ENCODE measurements around the gene PCBP3. TPM values are rescaled to one million over a fixed set of nuclear protein-coding genes. Genes with fewer than 3 reads are reported as not detected.

The PCBP3 gene
- total RNA-seq, 1 donor from 2014 or later = 8.2 TPM

DNA sequence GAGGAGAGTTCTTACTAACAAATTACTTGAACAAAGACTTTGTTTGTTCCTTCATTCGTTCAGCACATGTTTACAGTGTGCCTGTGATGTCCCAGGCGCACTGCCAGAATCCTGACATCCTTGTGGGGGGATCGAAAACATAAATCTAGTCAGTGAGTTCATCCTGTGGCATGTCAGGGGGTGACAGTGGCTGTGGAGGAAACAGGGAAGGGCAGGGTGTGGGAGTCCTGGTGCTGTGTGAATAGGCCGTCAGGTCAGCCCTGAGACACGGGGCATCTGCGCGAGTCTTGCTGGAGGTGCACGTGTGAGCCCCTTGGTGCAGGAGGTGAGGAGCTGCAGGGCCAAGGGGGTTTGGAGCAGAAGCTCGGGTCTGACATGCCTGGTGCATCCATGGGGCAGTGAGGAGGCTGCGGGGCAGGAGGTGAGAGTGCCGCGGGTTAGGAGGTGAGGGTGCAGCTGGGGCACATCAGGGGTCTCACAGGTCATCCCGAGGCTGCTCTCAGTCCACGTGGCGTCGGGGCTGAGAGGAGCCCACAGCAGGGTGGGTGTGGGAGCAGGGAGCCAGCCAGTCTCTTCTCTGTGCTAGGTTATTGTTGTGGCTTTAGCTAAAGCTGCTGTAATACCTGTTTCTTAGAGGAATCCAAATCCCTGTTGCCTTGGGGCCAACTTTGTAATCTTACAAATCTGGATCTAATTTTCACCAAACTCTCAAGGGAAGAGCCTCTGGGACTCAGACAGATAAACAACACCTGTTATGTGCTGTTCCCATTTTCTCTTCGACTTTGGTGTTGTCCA is 93.4 kb downstream of the PCBP3 start:
- no peak for DNase-seq (ENCODE audit: low spot score)
- Mint-ChIP-seq H3K27me3 (ENCODE audit: insufficient read depth) (no peaks in the 10 kb centered on the region), H3K4me1 (ENCODE audit: low read depth) (peaks cover 2% of the 10 kb centered on the region), H3K36me3 (ENCODE audit: low read depth) (peaks cover 4% of the 10 kb centered on the region), H3K4me3 (no peak overlapping the region), H3K9me3 (no peaks in the 10 kb centered on the region), H3K27ac (no peak overlapping the region)
- intact Hi-C loops (cut with micrococcal nuclease) = no loop called here

DNA sequence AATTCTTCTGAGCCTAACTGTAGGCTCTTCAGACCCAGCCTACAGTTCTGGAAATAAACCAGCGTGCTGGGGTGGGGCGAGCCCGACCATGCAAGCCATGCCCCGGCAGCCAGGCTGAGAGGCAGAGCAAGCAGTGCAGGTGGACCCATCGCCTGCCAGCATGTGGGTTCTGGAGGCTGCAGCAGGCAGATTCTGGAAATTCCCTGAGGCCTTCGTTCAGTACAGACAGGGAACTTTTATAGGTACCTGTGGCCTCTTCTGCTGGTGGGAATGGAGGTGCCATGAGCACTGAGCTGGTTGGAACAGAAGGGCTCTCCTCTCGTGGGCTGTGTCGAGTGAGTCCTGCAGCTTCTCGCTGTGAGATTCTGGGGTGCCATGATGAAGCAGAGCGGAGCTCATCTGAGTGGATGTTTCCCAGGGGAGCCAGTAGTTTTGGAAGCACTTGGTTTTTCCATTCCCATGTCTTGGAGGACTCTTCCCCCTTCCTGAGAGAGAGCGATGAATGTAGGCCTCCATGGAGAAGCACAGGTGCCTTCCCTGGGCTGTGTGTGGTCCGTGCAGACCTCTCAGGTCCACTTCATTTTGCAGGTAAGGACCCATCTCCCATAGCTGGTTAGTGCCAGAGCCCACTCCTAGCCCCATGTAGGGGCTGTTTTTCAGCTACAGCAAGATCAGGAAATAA is 94.1 kb downstream of the PCBP3 start:
- Mint-ChIP-seq H3K9me3 (no peaks in the 10 kb centered on the region), H3K36me3 (ENCODE audit: low read depth) (peaks cover 4% of the 10 kb centered on the region), H3K4me1 (ENCODE audit: low read depth) (peaks cover 10% of the 10 kb centered on the region), H3K27me3 (ENCODE audit: insufficient read depth) (no peaks in the 10 kb centered on the region), H3K27ac (no peak overlapping the region), H3K4me3 (no peak overlapping the region)
- DNase-seq (ENCODE audit: low spot score) = no peak
- intact Hi-C loops (cut with micrococcal nuclease) = no loop called here

DNA sequence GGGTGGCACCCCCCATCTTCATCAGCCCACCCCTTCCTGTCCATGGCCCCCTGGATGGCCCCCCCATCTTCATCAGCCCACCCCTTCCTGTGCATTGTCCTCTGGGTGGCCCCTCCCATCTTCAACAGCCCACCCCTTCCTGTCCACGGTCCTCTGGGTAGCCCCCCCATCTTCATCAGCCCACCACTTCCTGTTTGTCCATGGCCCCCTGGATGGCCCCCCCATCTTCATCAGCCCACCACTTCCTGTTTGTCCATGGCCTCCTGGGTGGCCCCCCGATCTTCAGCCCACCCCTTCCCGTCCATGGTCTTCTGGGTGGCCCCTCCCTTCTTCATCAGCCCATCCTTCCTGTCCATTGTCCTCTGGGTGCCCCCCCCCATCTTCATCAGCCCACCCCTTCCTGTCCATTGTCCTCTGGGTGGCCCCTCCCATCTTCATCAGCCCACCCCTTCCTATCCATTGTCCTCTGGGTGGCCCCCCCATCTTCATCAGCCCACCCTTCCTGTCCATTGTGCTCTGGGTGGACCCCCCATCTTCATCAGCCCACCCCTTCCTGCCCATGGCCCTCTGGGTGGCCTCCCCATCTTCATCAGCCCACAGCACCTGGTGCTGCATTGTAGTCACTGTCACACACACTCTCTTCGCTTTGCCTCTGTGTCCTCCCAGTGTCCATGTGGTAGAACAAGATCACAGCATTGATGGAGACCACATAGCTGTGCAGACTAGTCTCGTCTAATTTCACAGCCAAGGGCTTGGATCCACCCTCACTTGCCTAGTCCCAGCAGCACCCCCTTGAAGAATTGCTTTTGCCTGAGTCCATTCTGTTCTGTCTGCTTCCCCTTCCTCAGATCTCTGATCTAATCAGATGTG is 95.9 kb downstream of the PCBP3 start:
- no peak for DNase-seq (ENCODE audit: low spot score)
- Mint-ChIP-seq H3K27me3 (ENCODE audit: insufficient read depth) (no peaks in the 10 kb centered on the region), H3K9me3 (no peaks in the 10 kb centered on the region), H3K27ac (no peak overlapping the region), H3K4me3 (no peak overlapping the region), H3K36me3 (ENCODE audit: low read depth) (peaks cover 2% of the 10 kb centered on the region), H3K4me1 (ENCODE audit: low read depth) (peaks cover 11% of the 10 kb centered on the region)
- intact Hi-C loops (cut with micrococcal nuclease) = no loop called here

DNA sequence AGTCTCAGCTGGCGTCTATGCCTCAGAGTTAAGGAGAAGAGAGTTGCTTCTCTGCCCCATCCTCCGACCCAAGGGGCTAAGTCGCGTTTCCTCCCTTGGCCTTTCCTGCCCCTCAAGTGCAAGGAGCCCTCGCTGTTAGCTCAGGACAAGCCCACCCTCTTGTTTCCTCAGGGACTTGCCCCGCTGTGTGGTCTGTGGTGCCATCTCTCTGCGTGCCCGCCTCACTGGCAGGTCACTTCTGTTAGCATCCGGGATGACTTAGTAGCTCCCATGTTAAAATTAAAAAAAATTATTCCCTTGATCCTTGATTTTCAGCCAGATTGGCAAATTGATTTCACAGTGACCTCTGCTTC is 96.5 kb downstream of the PCBP3 start:
- Mint-ChIP-seq H3K36me3 (ENCODE audit: low read depth) (peaks cover 4% of the 10 kb centered on the region), H3K27ac (no peak overlapping the region), H3K9me3 (no peaks in the 10 kb centered on the region), H3K4me1 (ENCODE audit: low read depth) (peaks cover 11% of the 10 kb centered on the region), H3K27me3 (ENCODE audit: insufficient read depth) (peaks cover 1% of the 10 kb centered on the region), H3K4me3 (no peak overlapping the region)
- no peak for DNase-seq (ENCODE audit: low spot score)
- intact Hi-C loops (cut with micrococcal nuclease) = no loop called here

DNA sequence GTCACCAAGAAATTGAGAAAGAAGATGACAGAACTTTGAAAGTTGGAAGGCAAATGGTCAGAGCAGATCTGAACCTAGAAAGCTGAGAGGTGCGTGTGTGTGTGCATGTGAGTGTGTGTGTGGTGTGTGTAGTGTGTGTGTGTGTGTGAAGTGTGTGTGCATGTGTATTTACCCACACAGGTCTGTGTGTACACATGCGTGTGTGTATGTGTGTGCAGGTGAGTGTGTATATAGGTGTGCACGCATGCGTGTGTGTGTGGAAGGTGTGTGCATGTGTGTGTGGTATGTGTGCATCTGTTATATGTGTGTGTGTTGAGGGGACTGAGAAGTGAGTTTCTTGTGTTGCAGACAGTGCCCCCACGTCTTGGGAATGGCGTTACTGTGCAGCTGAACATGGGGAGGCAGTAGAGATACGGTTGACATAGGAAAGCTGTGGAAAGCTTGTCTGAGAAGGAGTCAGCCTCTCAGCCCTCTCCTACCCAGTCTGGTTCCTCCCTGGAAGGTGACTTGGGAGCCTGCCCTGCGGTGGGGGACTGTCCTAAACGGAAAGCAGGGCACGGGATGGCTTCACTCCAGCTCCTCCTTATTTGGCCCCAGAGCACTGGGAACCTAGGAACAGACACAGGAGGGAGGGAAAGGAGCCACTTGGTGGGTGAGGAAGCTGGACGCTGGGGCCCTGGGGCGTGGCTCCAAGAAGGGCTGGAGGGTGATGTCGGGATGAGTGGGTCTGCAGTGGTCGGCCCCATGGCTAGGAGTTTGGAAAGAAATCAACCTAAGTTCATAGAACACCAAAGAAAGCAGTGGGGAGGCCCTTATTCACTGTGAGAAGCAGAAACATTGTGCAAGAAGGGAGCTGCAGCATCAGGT is 97.2 kb downstream of the PCBP3 start:
- no peak overlapping the region for H3K4me3 Mint-ChIP-seq
- intact Hi-C loops (cut with micrococcal nuclease) = loop anchor here (1.0 kb wide), 1 partner anchor 28 kb away; no protein-coding TSS in a partner anchor
- H3K36me3 Mint-ChIP-seq (ENCODE audit: low read depth) = peaks cover 7% of the 10 kb centered on the region

DNA sequence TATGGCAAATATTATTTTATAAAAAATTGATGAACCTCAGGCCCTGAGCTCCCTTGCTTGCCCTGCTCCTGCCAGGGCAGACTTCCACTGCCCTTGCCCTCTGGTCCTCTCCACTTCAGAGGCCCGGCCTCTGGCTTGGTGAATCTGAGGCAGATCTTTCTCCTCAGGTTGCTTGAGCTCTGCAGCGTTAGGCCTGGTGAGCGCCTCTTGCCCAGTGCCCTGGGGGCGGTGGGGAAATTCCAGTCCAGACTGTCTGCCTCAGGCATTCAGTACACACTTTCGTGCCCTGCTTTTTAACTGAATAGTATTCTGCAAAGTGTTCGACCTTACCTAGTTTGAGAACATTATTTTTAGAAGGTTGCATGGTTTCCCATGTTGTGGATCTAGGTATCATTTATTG is 98.2 kb downstream of the PCBP3 start:
- intact Hi-C loops (cut with micrococcal nuclease) = loop anchor here (1.0 kb wide), 1 partner anchor 27 kb away; no protein-coding TSS in a partner anchor
- Mint-ChIP-seq H3K27me3 (ENCODE audit: insufficient read depth) (peaks cover 1% of the 10 kb centered on the region), H3K36me3 (ENCODE audit: low read depth) (peaks cover 7% of the 10 kb centered on the region), H3K4me3 (no peak overlapping the region), H3K9me3 (peaks cover 3% of the 10 kb centered on the region), H3K4me1 (ENCODE audit: low read depth) (peaks cover 11% of the 10 kb centered on the region), H3K27ac (no peak overlapping the region)
- DNase-seq (ENCODE audit: low spot score) = no peak

More for the DNA sequence above, 97.2 kb downstream of the PCBP3 start:
- Mint-ChIP-seq H3K27ac (no peak overlapping the region), H3K27me3 (ENCODE audit: insufficient read depth) (peaks cover 1% of the 10 kb centered on the region), H3K9me3 (peaks cover 3% of the 10 kb centered on the region), H3K4me1 (ENCODE audit: low read depth) (peaks cover 11% of the 10 kb centered on the region)
- no peak for DNase-seq (ENCODE audit: low spot score)

DNA sequence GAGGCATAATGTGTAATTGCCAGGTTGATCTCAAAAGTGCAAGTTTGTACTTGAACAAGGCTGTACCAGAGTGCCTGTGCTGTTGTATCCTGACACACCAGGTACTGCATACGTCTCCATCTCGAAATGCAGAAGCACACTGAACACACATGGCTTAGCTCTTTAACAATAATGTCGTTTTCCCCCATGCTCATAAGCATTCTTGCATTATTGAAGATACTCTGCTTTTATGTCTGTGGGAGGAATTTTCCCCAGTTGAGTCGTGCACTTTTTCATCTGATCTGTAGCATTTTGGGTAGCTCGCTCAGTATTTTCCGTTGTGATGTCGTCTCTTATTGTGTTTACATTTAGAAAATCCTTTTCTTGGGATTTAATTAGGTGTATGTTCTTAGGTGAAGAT is 98.7 kb downstream of the PCBP3 start:
- H3K9me3 Mint-ChIP-seq = peaks cover 3% of the 10 kb centered on the region
- no peak overlapping the region for H3K4me3 Mint-ChIP-seq
- peak overlapping the region; percentile 37 for H3K27ac Mint-ChIP-seq

DNA sequence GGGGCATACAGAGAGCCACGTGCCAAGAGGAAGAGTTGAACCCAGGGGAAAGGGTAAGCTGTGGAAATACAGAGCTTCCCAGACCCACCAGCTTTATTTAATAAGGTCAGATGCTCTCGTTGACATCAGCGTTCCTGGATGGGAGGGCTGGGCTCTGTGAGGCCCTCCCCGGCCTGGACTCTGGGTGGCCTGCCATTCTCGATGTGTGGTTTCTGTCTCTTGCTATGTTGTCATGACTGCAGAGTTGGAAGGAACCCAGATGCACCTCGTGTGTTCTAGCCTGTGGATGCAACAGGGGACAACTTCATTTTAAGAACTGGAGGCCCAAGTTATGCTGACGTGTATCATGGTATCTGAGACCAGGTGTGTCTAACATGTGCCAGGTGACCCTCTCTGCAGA is 101.7 kb downstream of the PCBP3 start:
- Mint-ChIP-seq H3K9me3 (peaks cover 3% of the 10 kb centered on the region), H3K4me3 (no peak overlapping the region), H3K36me3 (ENCODE audit: low read depth) (peaks cover 9% of the 10 kb centered on the region), H3K4me1 (ENCODE audit: low read depth) (peaks cover 15% of the 10 kb centered on the region), H3K27ac (no peak overlapping the region), H3K27me3 (ENCODE audit: insufficient read depth) (peaks cover 4% of the 10 kb centered on the region)
- intact Hi-C loops (cut with micrococcal nuclease) = no loop called here
- no peak for DNase-seq (ENCODE audit: low spot score)

More for the DNA sequence above, 98.7 kb downstream of the PCBP3 start:
- intact Hi-C loops (cut with micrococcal nuclease) = no loop called here
- Mint-ChIP-seq H3K36me3 (ENCODE audit: low read depth) (peaks cover 7% of the 10 kb centered on the region), H3K27me3 (ENCODE audit: insufficient read depth) (peaks cover 1% of the 10 kb centered on the region), H3K4me1 (ENCODE audit: low read depth) (peaks cover 11% of the 10 kb centered on the region)
- DNase-seq (ENCODE audit: low spot score) = no peak

DNA sequence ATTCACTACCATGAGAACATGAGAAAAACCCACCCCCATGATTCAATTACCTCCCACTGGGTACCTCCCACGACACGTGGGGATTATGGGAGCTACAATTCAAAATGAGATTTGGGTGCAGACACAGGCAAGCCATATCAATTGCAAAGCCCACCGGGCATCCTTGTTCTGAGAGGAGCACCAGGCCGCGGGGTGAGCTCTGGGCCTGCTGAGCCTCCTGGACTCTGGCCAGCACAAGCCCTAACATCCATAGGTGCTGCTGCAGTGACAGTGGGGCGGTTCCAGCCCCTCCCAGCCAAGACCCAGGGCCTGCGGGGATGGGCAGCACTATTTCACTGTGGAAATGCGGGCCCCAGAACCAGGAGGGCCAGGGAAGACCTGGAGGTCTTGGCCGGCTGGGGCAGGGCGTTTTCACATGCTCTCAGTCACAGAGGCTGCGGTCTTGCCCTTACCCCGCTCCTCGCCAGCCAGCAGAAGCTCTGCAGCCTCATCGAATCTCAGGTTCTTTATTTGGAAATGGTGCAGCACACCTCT is 103.8 kb downstream of the PCBP3 start:
- H3K36me3 Mint-ChIP-seq (ENCODE audit: low read depth) = peaks cover 12% of the 10 kb centered on the region
- no peak overlapping the region for H3K27ac Mint-ChIP-seq
- H3K4me3 Mint-ChIP-seq = no peak overlapping the region

DNA sequence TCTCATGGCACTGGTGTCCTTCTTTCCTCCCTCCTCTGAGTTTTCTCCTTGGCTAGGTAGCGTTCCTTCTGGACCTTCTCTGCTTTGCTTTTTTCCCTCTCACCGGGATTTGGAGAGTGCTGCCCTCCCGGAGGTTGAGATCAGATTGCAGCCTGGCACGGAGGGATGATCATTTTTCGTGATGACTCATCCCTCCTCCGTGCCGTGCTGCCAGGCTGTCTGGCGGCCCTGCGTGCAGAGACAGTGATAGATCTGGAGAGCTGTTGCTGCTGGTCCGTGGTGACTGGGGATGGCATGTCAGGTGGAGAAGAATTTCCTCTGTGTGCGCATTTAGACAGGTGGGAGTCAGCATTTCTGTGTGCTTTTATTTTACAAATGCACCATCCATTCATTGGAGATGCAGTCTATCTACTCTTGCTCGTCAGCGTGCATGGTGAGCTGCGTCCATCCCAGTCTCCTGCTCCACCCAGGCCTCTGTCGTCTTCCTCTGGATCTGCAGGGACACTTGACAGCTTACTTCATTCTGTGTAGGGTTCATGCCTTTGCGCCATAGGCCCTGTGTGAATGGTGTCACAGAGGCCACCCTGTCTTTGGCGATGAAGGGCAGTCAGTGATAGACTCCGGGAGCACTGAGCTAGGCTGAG is 104.4 kb downstream of the PCBP3 start:
- no peak overlapping the region for H3K27ac Mint-ChIP-seq
- no peak for DNase-seq (ENCODE audit: low spot score)
- H3K27me3 Mint-ChIP-seq (ENCODE audit: insufficient read depth) = peaks cover 4% of the 10 kb centered on the region
- H3K4me3 Mint-ChIP-seq = no peak overlapping the region
- intact Hi-C loops (cut with micrococcal nuclease) = no loop called here
- H3K36me3 Mint-ChIP-seq (ENCODE audit: low read depth) = peaks cover 12% of the 10 kb centered on the region
- H3K4me1 Mint-ChIP-seq (ENCODE audit: low read depth) = peaks cover 5% of the 10 kb centered on the region
- peaks cover 3% of the 10 kb centered on the region for H3K9me3 Mint-ChIP-seq

More for the DNA sequence above, 103.8 kb downstream of the PCBP3 start:
- peaks cover 3% of the 10 kb centered on the region for H3K9me3 Mint-ChIP-seq
- peaks cover 4% of the 10 kb centered on the region for H3K27me3 Mint-ChIP-seq (ENCODE audit: insufficient read depth)
- intact Hi-C loops (cut with micrococcal nuclease) = no loop called here
- H3K4me1 Mint-ChIP-seq (ENCODE audit: low read depth) = peaks cover 9% of the 10 kb centered on the region
- no peak for DNase-seq (ENCODE audit: low spot score)

DNA sequence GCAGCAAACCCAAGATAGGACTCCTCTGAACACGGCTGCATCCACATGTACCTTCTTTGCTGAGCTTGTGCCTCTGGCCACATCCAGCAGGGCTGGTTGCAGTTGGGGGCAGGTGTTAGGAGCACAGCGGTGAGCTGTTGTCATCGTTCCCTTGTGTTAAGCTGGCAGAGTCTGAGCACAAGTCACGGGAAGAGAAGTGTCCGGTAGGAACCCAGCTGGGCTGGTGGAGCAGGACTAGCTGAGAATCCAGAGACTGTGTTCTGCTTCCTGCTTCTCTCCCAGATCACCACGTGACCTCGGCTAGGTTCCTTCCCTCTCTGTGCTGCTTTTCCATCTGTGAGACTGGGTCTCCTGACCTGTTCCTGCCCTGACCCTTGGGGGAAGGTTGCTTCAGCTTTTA is 105.1 kb downstream of the PCBP3 start:
- peaks cover 12% of the 10 kb centered on the region for H3K36me3 Mint-ChIP-seq (ENCODE audit: low read depth)
- DNase-seq (ENCODE audit: low spot score) = no peak
- H3K27ac Mint-ChIP-seq = no peak overlapping the region
- peaks cover 3% of the 10 kb centered on the region for H3K9me3 Mint-ChIP-seq
- H3K27me3 Mint-ChIP-seq (ENCODE audit: insufficient read depth) = peaks cover 4% of the 10 kb centered on the region
- H3K4me3 Mint-ChIP-seq = no peak overlapping the region
- H3K4me1 Mint-ChIP-seq (ENCODE audit: low read depth) = peaks cover 5% of the 10 kb centered on the region
- intact Hi-C loops (cut with micrococcal nuclease) = no loop called here

Measured in activated T-helper 1 cell treated with anti-CD3 and anti-CD28 coated beads, Interleukin-12 subunit alpha, Interleukin-12 subunit beta, Interleukin-2, Interleukin-4 antibody, amounts not matched to agents 30 ng/mL and 10 ng/mL and 1 ng/mL, durations not matched to agents 14 hours and 24 hours and 36 hours (primary cell).